Tibial nerve (tissue), 4 donors: ENCODE data around the gene TMEM242.

ENCODE experiments used
- CTCF ChIP-seq, 5 experiments: fragments of 200-600 bp in 3 of 5; fragments of 450-650 bp in 2 of 5; sonication (generic) in 3 of 5; IDR thresholded peaks; one replicate each; pipeline ENCODE4 v1.5.1; 2016 to 2019; ENCODE audit warnings: antibody characterized with exemption in 5 of 5, mild to moderate bottlenecking in 3 of 5, moderate library complexity in 2 of 5
- EP300 ChIP-seq, 2 donors: sonication (generic); formaldehyde crosslinking; IDR thresholded peaks; one replicate each; pipeline ENCODE4 v1.6.1; 2017; ENCODE audit warnings: antibody characterized with exemption in 2 of 2, mild to moderate bottlenecking in 1 of 2
- POLR2A ChIP-seq, 2 donors: fragments of 450-650 bp; IDR thresholded peaks; one replicate each; pipeline ENCODE4 v1.6.1; 2017; ENCODE audit warnings: antibody characterized with exemption in 2 of 2, mild to moderate bottlenecking in 2 of 2, moderate library complexity in 2 of 2

- no peak for TF ChIP-seq CTCF (IDR thresholded peaks at IDR 0.05)
- TF ChIP-seq POLR2A (IDR thresholded peaks at IDR 0.05) = no peak
- no peak for TF ChIP-seq EP300 (IDR thresholded peaks at IDR 0.05)
Observed at GRCh38 chr6:157271911-157272310, 51.4 kb downstream of the TMEM242 start.
